ENCODE data around the gene MPHOSPH10.
"Not testable (repeated sequence)": the region's sequence is repeated elsewhere in the genome, so short reads cannot be mapped to it uniquely, and the experiment has no call there.

The MPHOSPH10 gene

DNA sequence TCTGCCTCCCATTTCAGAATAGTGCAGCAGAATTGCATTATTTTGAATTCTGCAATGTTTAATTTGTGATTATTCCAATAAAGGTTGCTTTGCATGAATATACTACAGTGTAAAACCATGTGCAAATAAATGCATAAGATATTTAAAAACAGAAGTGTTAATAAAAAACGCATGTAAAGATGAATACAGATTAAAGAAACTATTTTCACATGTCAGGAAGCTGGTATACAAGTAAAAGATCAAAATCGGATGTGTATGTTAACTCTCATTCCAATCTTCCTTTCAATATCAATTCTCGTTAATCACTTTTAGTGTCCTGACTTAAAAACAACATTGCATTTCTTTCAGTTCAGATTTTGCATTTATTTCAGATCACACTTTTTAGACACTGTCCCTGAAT is 3.5 kb upstream of the MPHOSPH10 start:
- H3K9me2 ChIP-seq (replicated peaks; ENCODE audit: insufficient read depth, low read length), result no peaks in the 10 kb centered on the region
- no peak overlapping the region for H3K27ac ChIP-seq (ENCODE audit: low read length)
- H3K9me3 ChIP-seq (replicated peaks; ENCODE audit: insufficient read depth, low read length), result no peaks in the 10 kb centered on the region
- no peak overlapping the region for H2AFZ ChIP-seq (ENCODE audit: low read length)
- peaks cover 2% of the 10 kb centered on the region; the same call in 1 of the 2 replicates for H3K4me1 ChIP-seq (ENCODE audit: low read length)
- no peak for DNase-seq
- H4K20me1 ChIP-seq (ENCODE audit: insufficient read depth, low read length), result no peaks in the 10 kb centered on the region
- H3K4me2 ChIP-seq (ENCODE audit: low read depth, low read length), result no peak overlapping the region
- no peak overlapping the region for H3K4me3 ChIP-seq (ENCODE audit: low read length)
- TF ChIP-seq EZH2phosphoT487 (IDR thresholded peaks at IDR 0.05; ENCODE audit: low read length), result no peak
- TF ChIP-seq, protein P1, sequence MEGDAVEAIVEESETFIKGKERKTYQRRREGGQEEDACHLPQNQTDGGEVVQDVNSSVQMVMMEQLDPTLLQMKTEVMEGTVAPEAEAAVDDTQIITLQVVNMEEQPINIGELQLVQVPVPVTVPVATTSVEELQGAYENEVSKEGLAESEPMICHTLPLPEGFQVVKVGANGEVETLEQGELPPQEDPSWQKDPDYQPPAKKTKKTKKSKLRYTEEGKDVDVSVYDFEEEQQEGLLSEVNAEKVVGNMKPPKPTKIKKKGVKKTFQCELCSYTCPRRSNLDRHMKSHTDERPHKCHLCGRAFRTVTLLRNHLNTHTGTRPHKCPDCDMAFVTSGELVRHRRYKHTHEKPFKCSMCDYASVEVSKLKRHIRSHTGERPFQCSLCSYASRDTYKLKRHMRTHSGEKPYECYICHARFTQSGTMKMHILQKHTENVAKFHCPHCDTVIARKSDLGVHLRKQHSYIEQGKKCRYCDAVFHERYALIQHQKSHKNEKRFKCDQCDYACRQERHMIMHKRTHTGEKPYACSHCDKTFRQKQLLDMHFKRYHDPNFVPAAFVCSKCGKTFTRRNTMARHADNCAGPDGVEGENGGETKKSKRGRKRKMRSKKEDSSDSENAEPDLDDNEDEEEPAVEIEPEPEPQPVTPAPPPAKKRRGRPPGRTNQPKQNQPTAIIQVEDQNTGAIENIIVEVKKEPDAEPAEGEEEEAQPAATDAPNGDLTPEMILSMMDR (IDR thresholded peaks at IDR 0.05; ENCODE audit: low read length), result no peak
- no peak for TF ChIP-seq EZH2 (optimal IDR thresholded peaks at IDR 0.05; ENCODE audit: low read depth, low read length)
- H3K9ac ChIP-seq (ENCODE audit: low read length), result no peak overlapping the region
- peaks cover 60% of the 10 kb centered on the region for H3K79me2 ChIP-seq (ENCODE audit: low read length)
- no peaks in the 10 kb centered on the region for H3K27me3 ChIP-seq (replicated peaks; ENCODE audit: insufficient read depth, low read length)
- no peaks in the 10 kb centered on the region; the same call in 1 of the 2 replicates for H3K36me3 ChIP-seq (replicated peaks; ENCODE audit: insufficient read depth, low read length)
- no peaks in the 10 kb centered on the region for H3F3A ChIP-seq (ENCODE audit: insufficient read depth, low read length)

DNA sequence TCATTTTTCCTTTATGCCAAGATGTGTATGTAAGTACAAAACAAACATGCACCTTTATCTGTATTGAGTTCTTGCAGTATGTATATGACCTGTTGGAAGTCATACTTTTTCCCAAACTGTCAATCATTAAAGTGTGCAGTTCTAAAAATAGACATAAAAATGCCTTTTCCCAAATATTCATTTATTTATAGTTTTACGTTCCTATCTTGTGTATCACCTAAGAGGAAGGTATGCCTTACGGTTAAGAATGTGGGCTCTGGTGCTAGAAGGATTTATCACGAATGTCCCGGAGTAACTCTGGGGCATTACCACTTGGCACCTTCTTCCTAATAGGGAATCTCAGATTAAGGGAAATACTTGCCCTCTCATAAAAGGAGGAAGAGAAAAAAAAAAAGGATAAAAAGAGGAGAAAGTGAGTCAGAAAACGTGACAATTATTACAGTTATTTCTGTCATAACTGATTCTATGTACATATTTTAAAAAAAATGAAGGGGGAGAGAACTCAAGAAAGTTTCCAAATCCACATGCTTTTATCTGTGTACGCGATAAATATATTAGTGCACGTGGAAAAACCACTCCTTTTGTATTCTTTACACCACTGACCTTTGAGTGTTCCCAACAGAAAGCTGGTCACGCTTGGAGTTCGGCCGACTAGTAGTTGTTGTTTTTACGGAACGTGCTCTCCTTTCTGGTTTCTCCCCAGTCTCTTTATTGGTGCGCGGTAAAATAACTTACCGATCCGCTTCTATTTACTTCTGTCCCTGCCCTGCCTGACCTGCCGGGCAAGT is 1.1 kb upstream of the MPHOSPH10 start:
- H3K79me2 ChIP-seq (ENCODE audit: low read length), result peaks cover 76% of the 10 kb centered on the region
- H3K9me3 ChIP-seq (replicated peaks; ENCODE audit: insufficient read depth, low read length), result no peaks in the 10 kb centered on the region
- no peaks in the 10 kb centered on the region; the same call in 1 of the 2 replicates for H3K36me3 ChIP-seq (replicated peaks; ENCODE audit: insufficient read depth, low read length)
- H3K4me2 ChIP-seq (ENCODE audit: low read depth, low read length), result peak overlapping the region; percentile 87
- H3K4me3 ChIP-seq (ENCODE audit: low read length), result peak overlapping the region; percentile 89
- DNase-seq, result no peak
- peaks cover 6% of the 10 kb centered on the region for H3K4me1 ChIP-seq (ENCODE audit: low read length)
- H3F3A ChIP-seq (ENCODE audit: insufficient read depth, low read length), result no peaks in the 10 kb centered on the region
- no peaks in the 10 kb centered on the region for H3K9me2 ChIP-seq (replicated peaks; ENCODE audit: insufficient read depth, low read length)
- TF ChIP-seq EZH2phosphoT487 (IDR thresholded peaks at IDR 0.05; ENCODE audit: low read length) (no peak), EZH2 (optimal IDR thresholded peaks at IDR 0.05; ENCODE audit: low read depth, low read length) (no peak)
- TF ChIP-seq, protein P1 (IDR thresholded peaks at IDR 0.05; ENCODE audit: low read length), result no peak
- peaks cover 4% of the 10 kb centered on the region; the same call in 1 of the 2 replicates for H4K20me1 ChIP-seq (ENCODE audit: insufficient read depth, low read length)
- H2AFZ ChIP-seq (ENCODE audit: low read length), result peak overlapping the region; percentile 86
- peak overlapping the region; percentile 93 for H3K9ac ChIP-seq (ENCODE audit: low read length)
- H3K27me3 ChIP-seq (replicated peaks; ENCODE audit: insufficient read depth, low read length), result no peaks in the 10 kb centered on the region
- peak overlapping the region; percentile 73 for H3K27ac ChIP-seq (ENCODE audit: low read length)

DNA sequence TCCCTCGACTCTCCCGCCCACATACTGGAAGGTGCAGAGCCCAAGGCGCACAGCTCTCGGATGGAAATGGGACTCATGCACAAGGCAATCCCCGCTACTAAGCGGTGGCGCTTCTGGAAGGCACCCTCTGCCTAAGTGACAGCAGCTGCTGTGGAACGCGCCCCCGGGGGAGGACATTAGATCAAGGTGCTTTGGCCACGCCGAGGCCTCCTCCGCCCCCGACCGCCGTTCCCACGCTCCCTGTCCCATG is 607 bp upstream of the MPHOSPH10 start:
- H3K27me3 ChIP-seq (replicated peaks; ENCODE audit: insufficient read depth, low read length), result no peaks in the 10 kb centered on the region
- peak overlapping the region; percentile 89 for H3K4me3 ChIP-seq (ENCODE audit: low read length)
- H3K79me2 ChIP-seq (ENCODE audit: low read length), result peaks cover 78% of the 10 kb centered on the region
- H3K4me2 ChIP-seq (ENCODE audit: low read depth, low read length), result peak overlapping the region; percentile 87; the same call in 1 of the 2 replicates
- H3K9ac ChIP-seq (ENCODE audit: low read length), result peak overlapping the region; percentile 93
- no peak for DNase-seq
- H3K9me2 ChIP-seq (replicated peaks; ENCODE audit: insufficient read depth, low read length), result no peaks in the 10 kb centered on the region
- H3F3A ChIP-seq (ENCODE audit: insufficient read depth, low read length), result no peaks in the 10 kb centered on the region
- H4K20me1 ChIP-seq (ENCODE audit: insufficient read depth, low read length), result peaks cover 4% of the 10 kb centered on the region; the same call in 1 of the 2 replicates
- H3K27ac ChIP-seq (ENCODE audit: low read length), result peak overlapping the region; percentile 73
- peaks cover 6% of the 10 kb centered on the region for H3K4me1 ChIP-seq (ENCODE audit: low read length)
- peak overlapping the region; percentile 86 for H2AFZ ChIP-seq (ENCODE audit: low read length)
- no peaks in the 10 kb centered on the region for H3K9me3 ChIP-seq (replicated peaks; ENCODE audit: insufficient read depth, low read length)
- TF ChIP-seq EZH2 (optimal IDR thresholded peaks at IDR 0.05; ENCODE audit: low read depth, low read length), result no peak
- H3K36me3 ChIP-seq (replicated peaks; ENCODE audit: insufficient read depth, low read length), result no peaks in the 10 kb centered on the region; the same call in 1 of the 2 replicates

DNA sequence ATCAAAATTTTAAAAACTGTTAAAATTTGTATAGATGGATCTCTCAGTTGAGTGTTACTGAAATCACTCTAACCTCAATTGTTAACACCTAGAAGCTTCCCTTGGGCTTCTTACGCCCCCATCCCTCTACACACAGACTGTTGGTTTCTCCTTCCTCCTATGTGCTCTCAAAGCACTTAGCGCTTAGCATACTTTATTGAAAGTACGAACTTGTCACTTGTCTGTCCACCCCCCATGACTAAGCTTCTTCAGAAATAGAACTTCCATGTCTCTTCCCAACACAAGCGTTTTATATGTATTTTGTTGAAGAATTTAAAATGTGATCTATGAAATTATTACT is 441 bp downstream of the MPHOSPH10 start:
- peaks cover 76% of the 10 kb centered on the region for H3K79me2 ChIP-seq (ENCODE audit: low read length)
- H3K27me3 ChIP-seq (replicated peaks; ENCODE audit: insufficient read depth, low read length), result no peaks in the 10 kb centered on the region
- peak overlapping the region; percentile 93 for H3K9ac ChIP-seq (ENCODE audit: low read length)
- no peaks in the 10 kb centered on the region for H3K9me3 ChIP-seq (replicated peaks; ENCODE audit: insufficient read depth, low read length)
- DNase-seq, result peak; percentile 34
- peak overlapping the region; percentile 97 for H3K4me2 ChIP-seq (ENCODE audit: low read depth, low read length)
- H2AFZ ChIP-seq (ENCODE audit: low read length), result peak overlapping the region; percentile 86
- TF ChIP-seq EZH2 (optimal IDR thresholded peaks at IDR 0.05; ENCODE audit: low read depth, low read length) (no peak), EZH2phosphoT487 (IDR thresholded peaks at IDR 0.05; ENCODE audit: low read length) (no peak)
- TF ChIP-seq, protein P1 (IDR thresholded peaks at IDR 0.05; ENCODE audit: low read length), result no peak
- no peaks in the 10 kb centered on the region; the same call in 1 of the 2 replicates for H3K36me3 ChIP-seq (replicated peaks; ENCODE audit: insufficient read depth, low read length)
- H3K4me1 ChIP-seq (ENCODE audit: low read length), result peaks cover 6% of the 10 kb centered on the region
- H4K20me1 ChIP-seq (ENCODE audit: insufficient read depth, low read length), result peaks cover 4% of the 10 kb centered on the region; the same call in 1 of the 2 replicates
- H3K9me2 ChIP-seq (replicated peaks; ENCODE audit: insufficient read depth, low read length), result no peaks in the 10 kb centered on the region
- peak overlapping the region; percentile 73; the same call in 1 of the 2 replicates for H3K27ac ChIP-seq (ENCODE audit: low read length)
- no peaks in the 10 kb centered on the region for H3F3A ChIP-seq (ENCODE audit: insufficient read depth, low read length)
- peak overlapping the region; percentile 89 for H3K4me3 ChIP-seq (ENCODE audit: low read length)

DNA sequence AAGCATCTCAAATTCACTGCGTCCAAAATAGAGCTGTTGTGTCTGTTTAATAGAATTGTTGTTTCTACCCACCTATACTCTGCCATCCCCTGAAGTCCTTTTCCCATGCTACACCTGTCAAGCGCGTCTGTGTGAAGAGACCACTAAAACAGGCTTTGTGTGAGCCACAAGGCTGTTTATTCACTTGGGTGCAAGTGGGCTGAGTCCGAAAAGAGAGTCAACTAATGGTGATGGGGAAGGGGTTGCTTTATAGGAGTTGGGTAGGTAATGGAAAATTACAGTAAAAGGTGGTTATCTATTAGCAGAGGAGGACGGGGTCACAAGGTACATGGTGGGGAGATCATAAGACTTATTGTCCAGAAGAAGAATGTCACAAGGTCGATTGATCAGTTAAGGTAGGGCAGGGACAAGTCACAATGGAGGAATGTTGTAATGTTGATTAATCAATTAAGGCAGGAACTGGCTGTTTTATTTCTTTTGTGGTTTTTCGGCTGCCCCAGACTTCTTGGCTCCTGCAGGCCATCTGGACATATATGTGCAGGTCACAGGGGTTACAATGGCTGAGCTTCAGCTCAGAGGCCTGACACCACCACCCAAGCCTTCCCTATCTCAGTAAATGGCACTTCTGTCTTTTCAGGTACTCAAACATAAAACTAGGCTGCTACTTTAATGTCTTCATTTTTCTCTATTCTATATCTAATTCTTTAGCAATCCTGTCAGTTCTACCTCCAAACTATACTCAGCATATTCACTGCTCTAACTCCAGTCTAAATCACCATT is 1.1 kb downstream of the MPHOSPH10 start:
- H3F3A ChIP-seq (ENCODE audit: insufficient read depth, low read length); H2AFZ ChIP-seq (ENCODE audit: low read length); H3K27me3 ChIP-seq (replicated peaks; ENCODE audit: insufficient read depth, low read length); H3K27ac ChIP-seq (ENCODE audit: low read length); H3K9me3 ChIP-seq (replicated peaks; ENCODE audit: insufficient read depth, low read length); H3K4me1 ChIP-seq (ENCODE audit: low read length); DNase-seq; H4K20me1 ChIP-seq (ENCODE audit: insufficient read depth, low read length); H3K36me3 ChIP-seq (replicated peaks; ENCODE audit: insufficient read depth, low read length); H3K9me2 ChIP-seq (replicated peaks; ENCODE audit: insufficient read depth, low read length): not testable (repeated sequence)
- H3K79me2 ChIP-seq (ENCODE audit: low read length), result peaks cover 71% of the 10 kb centered on the region
- H3K4me3 ChIP-seq (ENCODE audit: low read length), result peak overlapping the region; percentile 89
- peak overlapping the region; percentile 93; the same call in 1 of the 2 replicates for H3K9ac ChIP-seq (ENCODE audit: low read length)
- peak overlapping the region; percentile 97 for H3K4me2 ChIP-seq (ENCODE audit: low read depth, low read length)
